H9 (cell line): ENCODE results near the gene DGUOK. TPM values are rescaled to one million over a fixed set of nuclear protein-coding genes. Genes with fewer than 3 reads are reported as not detected.

ENCODE experiments used
- DNase-seq: peaks from one replicate; pipeline ENCODE4 v3.0.0-alpha.2; 2017
- H2AFZ ChIP-seq: one replicate; pipeline ENCODE4 v1.6.1; 2013; ENCODE audit warnings: mild to moderate bottlenecking, low read length, control low read depth, moderate library complexity
- H2AK5ac ChIP-seq: 2 replicates; pipeline ENCODE4 v1.6.1; 2013; ENCODE audit warnings: low read length, control low read depth, mixed read lengths; ENCODE audit not compliant: insufficient read length
- H2BK120ac ChIP-seq: one replicate; pipeline ENCODE4 v1.6.1; 2013; ENCODE audit warnings: low read depth, mild to moderate bottlenecking, low read length, control low read depth, inconsistent platforms; ENCODE audit not compliant: poor library complexity, severe bottlenecking
- H2BK12ac ChIP-seq: 2 replicates; pipeline ENCODE4 v1.6.1; 2013; ENCODE audit warnings: low read length, control low read depth, mixed read lengths, low read depth; ENCODE audit not compliant: insufficient read length
- H2BK15ac ChIP-seq: 2 replicates; pipeline ENCODE4 v1.6.1; 2013; ENCODE audit warnings: low read depth, low read length, control low read depth
- H2BK20ac ChIP-seq: one replicate; pipeline ENCODE4 v1.6.1; 2013; ENCODE audit warnings: low read depth, mild to moderate bottlenecking, low read length, control low read depth, inconsistent platforms; ENCODE audit not compliant: poor library complexity, severe bottlenecking
- H2BK5ac ChIP-seq: 2 replicates; pipeline ENCODE4 v1.6.1; 2013; ENCODE audit warnings: low read length, control low read depth, mixed read lengths; ENCODE audit not compliant: insufficient read length
- H3K14ac ChIP-seq: 2 replicates; pipeline ENCODE4 v1.6.1; 2013; ENCODE audit warnings: low read length, control low read depth; ENCODE audit not compliant: insufficient read depth
- H3K18ac ChIP-seq: 2 replicates; pipeline ENCODE4 v1.6.1; 2013; ENCODE audit warnings: low read depth, mild to moderate bottlenecking, mixed read lengths, low read length, control low read depth; ENCODE audit not compliant: insufficient read length
- H3K23ac ChIP-seq: 2 replicates; pipeline ENCODE4 v1.6.1; 2013; ENCODE audit warnings: low read length, control low read depth, mixed read lengths, low read depth; ENCODE audit not compliant: insufficient read length
- H3K23me2 ChIP-seq: 2 replicates; pipeline ENCODE4 v1.6.1; 2013; ENCODE audit warnings: low read depth, mild to moderate bottlenecking, mixed read lengths, low read length, control low read depth; ENCODE audit not compliant: insufficient read length, poor library complexity, severe bottlenecking
- H3K27ac ChIP-seq: 2 replicates; pipeline ENCODE4 v1.5.1; 2013; ENCODE audit warnings: low read length, control low read depth, mixed read lengths, low read depth; ENCODE audit not compliant: insufficient read length
- H3K27me3 ChIP-seq: 2 replicates; pipeline ENCODE4 v1.6.1; 2013; ENCODE audit warnings: low read length, control low read depth, inconsistent platforms; ENCODE audit not compliant: insufficient read depth
- H3K4ac ChIP-seq: 2 replicates; pipeline ENCODE4 v1.6.1; 2013; ENCODE audit warnings: low read depth, mild to moderate bottlenecking, control low read depth, inconsistent platforms, low read length, moderate library complexity
- H3K4me1 ChIP-seq: 2 replicates; pipeline ENCODE4 v1.6.1; 2013; ENCODE audit warnings: low read length, control low read depth, inconsistent platforms; ENCODE audit not compliant: insufficient read depth
- H3K4me2 ChIP-seq: 2 replicates; pipeline ENCODE4 v1.6.1; 2013; ENCODE audit warnings: low read length, control low read depth, mixed read lengths; ENCODE audit not compliant: insufficient read length, insufficient read depth
- H3K56ac ChIP-seq: 2 replicates; pipeline ENCODE4 v1.6.1; 2013; ENCODE audit warnings: low read depth, mild to moderate bottlenecking, mixed read lengths, low read length, control low read depth; ENCODE audit not compliant: insufficient read length
- H3K79me1 ChIP-seq: 2 replicates; pipeline ENCODE4 v1.6.1; 2013; ENCODE audit warnings: low read depth, mild to moderate bottlenecking, moderate library complexity, low read length, control low read depth, inconsistent platforms; ENCODE audit not compliant: insufficient read depth, poor library complexity, severe bottlenecking
- H3K79me2 ChIP-seq: 2 replicates; pipeline ENCODE4 v1.6.1; 2013; ENCODE audit warnings: low read length, control low read depth, inconsistent platforms; ENCODE audit not compliant: insufficient read depth
- H3K9ac ChIP-seq: 2 replicates; pipeline ENCODE4 v1.6.1; 2013; ENCODE audit warnings: low read length, control low read depth, mixed read lengths; ENCODE audit not compliant: insufficient read length; ENCODE audit errors: extremely low read depth
- H3K9me3 ChIP-seq: one replicate; pipeline ENCODE4 v1.6.1; 2013; ENCODE audit warnings: low read depth, low read length, inconsistent platforms; ENCODE audit not compliant: control insufficient read depth
- H3T11ph ChIP-seq: one replicate; pipeline ENCODE4 v1.6.1; 2013; ENCODE audit warnings: mild to moderate bottlenecking, low read length, control low read depth, inconsistent platforms
- H4K20me1 ChIP-seq: one replicate; pipeline ENCODE4 v1.6.1; 2013; ENCODE audit not compliant: control insufficient read depth, insufficient read length, insufficient read depth
- H4K5ac ChIP-seq: 2 replicates; pipeline ENCODE4 v1.6.1; 2013; ENCODE audit warnings: low read depth, mild to moderate bottlenecking, mixed read lengths, low read length, control low read depth; ENCODE audit not compliant: insufficient read length
- H4K8ac ChIP-seq: replicated peaks from 2 replicates; pipeline ENCODE4 v1.6.1; 2013; ENCODE audit warnings: low read length, control low read depth, mixed read lengths, low read depth; ENCODE audit not compliant: insufficient read length
- H4K91ac ChIP-seq: 2 replicates; pipeline ENCODE4 v1.6.1; 2013; ENCODE audit warnings: low read depth, mild to moderate bottlenecking, moderate library complexity, mixed read lengths, low read length, control low read depth; ENCODE audit not compliant: insufficient read length
- H3K27ac Mint-ChIP-seq, 3 experiments: 2 replicates in 2 of 3; 3 replicates in 1 of 3; pipeline ENCODE4 v1.8.0; 2020 to 2021; ENCODE audit warnings: mixed read lengths in 3 of 3, mild to moderate bottlenecking in 1 of 3, moderate library complexity in 1 of 3
- H3K27me3 Mint-ChIP-seq: 2 replicates; pipeline ENCODE4 v1.8.0; 2021; ENCODE audit warnings: low read depth, mild to moderate bottlenecking, moderate library complexity, mixed read lengths
- H3K36me3 Mint-ChIP-seq, 3 experiments: 2 replicates in 2 of 3; 3 replicates in 1 of 3; pipeline ENCODE4 v1.8.0; 2020 to 2021; ENCODE audit warnings: low read depth in 3 of 3, mixed read lengths in 3 of 3; ENCODE audit not compliant: insufficient read depth in 1 of 3
- H3K4me1 Mint-ChIP-seq, 2 experiments: 2 replicates each; pipeline ENCODE4 v1.8.0; 2020; ENCODE audit warnings: mixed read lengths in 2 of 2
- H3K4me3 Mint-ChIP-seq, 2 experiments: 2 replicates in 1 of 2; 3 replicates in 1 of 2; pipeline ENCODE4 v1.8.0; 2020 to 2021; ENCODE audit warnings: mild to moderate bottlenecking in 2 of 2, mixed read lengths in 2 of 2, moderate library complexity in 1 of 2
- H3K9me3 Mint-ChIP-seq, 2 experiments: 2 replicates in 1 of 2; 3 replicates in 1 of 2; pipeline ENCODE4 v1.8.0; 2020; ENCODE audit warnings: mild to moderate bottlenecking in 2 of 2, mixed read lengths in 2 of 2, moderate library complexity in 1 of 2
- WGBS: extraction: QIAGEN DNeasy Blood & Tissue Kit; methylation state at CpG from one replicate; pipeline ENCODE4 v1.1.7; 2013; ENCODE audit warnings: missing lambda C conversion rate, low lambda C conversion rate, mixed read lengths; ENCODE audit not compliant: insufficient read length; ENCODE audit errors: extremely low coverage; 5-methylcytosine and 5-hydroxymethylcytosine counted together
- total RNA-seq: library from RNA; stranded (reverse); gene quantifications from 2 replicates; pipeline ENCODE4 v1.2.1, GENCODE V29; 2021
- TF ChIP-seq, protein P1 (sequence below): fragments of 200-600 bp; sonication (generic); conservative IDR thresholded peaks from 3 replicates; pipeline ENCODE4 v1.8.0; 2021; ENCODE audit warnings: antibody characterized with exemption, mild to moderate bottlenecking

The DGUOK gene
- total RNA-seq, 1 experiment from 2014 or later: 98.5 TPM

DNA sequence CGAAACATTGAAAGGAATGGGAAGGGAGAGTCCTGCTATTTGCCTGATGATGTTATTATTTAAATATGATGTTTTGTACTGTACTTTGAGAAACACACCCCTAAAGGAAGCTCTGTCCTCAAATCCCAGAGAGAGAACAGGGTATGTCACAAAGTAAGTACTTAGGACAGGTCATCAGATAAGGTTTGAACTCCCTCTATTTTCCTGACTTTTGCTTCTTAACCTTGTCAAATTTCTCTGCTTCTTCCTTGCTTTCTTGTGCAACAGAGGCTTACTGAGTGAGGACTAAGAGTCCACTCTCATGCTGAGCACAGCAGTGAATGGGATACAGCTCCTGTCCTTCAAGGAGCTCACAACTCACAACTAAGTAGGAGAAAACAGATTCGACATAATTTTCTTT lies 3.7 kb downstream of the DGUOK start:
- Histone ChIP-seq H2BK5ac (no peak overlapping the region), H4K91ac (no peak overlapping the region), H3K4ac (no peak overlapping the region), H3K18ac (no peak overlapping the region), H3K14ac (no peak overlapping the region), H3K9me3 (no peaks in the 10 kb centered on the region), H2BK20ac (peak overlapping the region; percentile 60), H2BK15ac (no peak overlapping the region), H2AFZ (no peak overlapping the region), H2AK5ac (no peak overlapping the region), H3T11ph (no peak overlapping the region), H2BK12ac (no peak overlapping the region), H3K79me1 (peaks cover 24% of the 10 kb centered on the region), H3K4me1 (no peaks in the 10 kb centered on the region), H3K27ac (no peak overlapping the region), H3K79me2 (peaks cover 35% of the 10 kb centered on the region; the same call in 1 of the 2 replicates), H3K56ac (no peak overlapping the region), H2BK120ac (no peak overlapping the region), H3K9ac (no peak overlapping the region), H4K8ac (no peak overlapping the region), H4K5ac (no peak overlapping the region), H3K23ac (no peak overlapping the region), H3K4me2 (no peak overlapping the region), H3K23me2 (peaks cover 5% of the 10 kb centered on the region), H4K20me1 (no peaks in the 10 kb centered on the region), H3K27me3 (no peaks in the 10 kb centered on the region)
- no peak overlapping the region for H3K27ac Mint-ChIP-seq
- DNase-seq: no peak
- peaks cover 21 to 23% of the 10 kb centered on the region in 2 experiments for H3K4me1 Mint-ChIP-seq
- TF ChIP-seq, protein P1, sequence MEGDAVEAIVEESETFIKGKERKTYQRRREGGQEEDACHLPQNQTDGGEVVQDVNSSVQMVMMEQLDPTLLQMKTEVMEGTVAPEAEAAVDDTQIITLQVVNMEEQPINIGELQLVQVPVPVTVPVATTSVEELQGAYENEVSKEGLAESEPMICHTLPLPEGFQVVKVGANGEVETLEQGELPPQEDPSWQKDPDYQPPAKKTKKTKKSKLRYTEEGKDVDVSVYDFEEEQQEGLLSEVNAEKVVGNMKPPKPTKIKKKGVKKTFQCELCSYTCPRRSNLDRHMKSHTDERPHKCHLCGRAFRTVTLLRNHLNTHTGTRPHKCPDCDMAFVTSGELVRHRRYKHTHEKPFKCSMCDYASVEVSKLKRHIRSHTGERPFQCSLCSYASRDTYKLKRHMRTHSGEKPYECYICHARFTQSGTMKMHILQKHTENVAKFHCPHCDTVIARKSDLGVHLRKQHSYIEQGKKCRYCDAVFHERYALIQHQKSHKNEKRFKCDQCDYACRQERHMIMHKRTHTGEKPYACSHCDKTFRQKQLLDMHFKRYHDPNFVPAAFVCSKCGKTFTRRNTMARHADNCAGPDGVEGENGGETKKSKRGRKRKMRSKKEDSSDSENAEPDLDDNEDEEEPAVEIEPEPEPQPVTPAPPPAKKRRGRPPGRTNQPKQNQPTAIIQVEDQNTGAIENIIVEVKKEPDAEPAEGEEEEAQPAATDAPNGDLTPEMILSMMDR: no peak
- WGBS: no CpG with 5 or more reads among the region's 2 CpGs
- H3K27me3 Mint-ChIP-seq: no peaks in the 10 kb centered on the region
- no peaks in the 10 kb centered on the region for H3K9me3 Mint-ChIP-seq
- peaks cover 0 to 23% (median 21%) of the 10 kb centered on the region in 3 experiments; a peak in 5 of 7 replicates for H3K36me3 Mint-ChIP-seq
- H3K4me3 Mint-ChIP-seq: no peak overlapping the region
